HG03575 (cell line): ENCODE results near the gene WDR91.

ENCODE experiments used
- ATAC-seq: cut with Tn5 transposase; IDR thresholded peaks from one replicate; pipeline ENCODE4 v1.9.1; 2021; ENCODE audit not compliant: unreplicated experiment, insufficient number of reproducible peaks, low FRiP score; ENCODE audit errors: extremely low read depth

WDR91 gene

DNA sequence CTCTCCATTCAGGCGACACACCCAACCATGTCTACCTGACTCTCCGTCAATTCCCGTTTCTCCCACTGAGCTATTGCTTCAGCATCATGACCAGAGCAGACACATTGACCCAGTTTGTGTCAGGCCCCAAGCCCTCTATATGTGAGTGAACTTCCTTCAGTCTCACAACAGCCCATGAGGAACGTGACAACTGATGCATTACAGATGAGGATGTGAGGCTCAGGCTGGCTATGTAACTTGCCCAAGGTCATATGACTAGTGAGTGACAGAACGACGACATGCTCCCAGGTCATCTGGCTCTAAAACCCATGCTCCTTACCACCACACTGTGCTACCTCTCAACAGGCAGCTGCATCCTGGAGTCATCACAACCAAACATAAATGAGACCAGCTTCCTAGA, 59.8 kb downstream of the WDR91 start:
- no peak for ATAC-seq

DNA sequence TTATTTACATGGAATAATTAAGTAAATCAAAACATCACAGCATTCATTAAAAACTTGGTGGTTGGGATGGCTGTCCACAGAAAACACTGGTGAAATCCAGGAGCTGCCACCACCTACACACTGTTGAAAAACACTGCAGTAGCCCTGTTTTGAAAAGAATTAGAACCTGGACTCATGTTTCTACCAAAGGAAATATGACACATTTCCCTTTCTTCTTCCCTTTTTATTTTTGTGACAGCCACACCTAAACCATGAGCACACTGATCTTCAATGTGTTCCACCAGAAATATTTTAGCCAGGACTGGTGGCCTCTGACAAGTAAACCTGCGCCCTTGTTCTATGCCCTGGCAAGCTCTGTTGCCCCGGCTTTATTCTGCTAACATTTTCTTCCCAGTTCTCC, 60.2 kb downstream of the WDR91 start:
- ATAC-seq = no peak

DNA sequence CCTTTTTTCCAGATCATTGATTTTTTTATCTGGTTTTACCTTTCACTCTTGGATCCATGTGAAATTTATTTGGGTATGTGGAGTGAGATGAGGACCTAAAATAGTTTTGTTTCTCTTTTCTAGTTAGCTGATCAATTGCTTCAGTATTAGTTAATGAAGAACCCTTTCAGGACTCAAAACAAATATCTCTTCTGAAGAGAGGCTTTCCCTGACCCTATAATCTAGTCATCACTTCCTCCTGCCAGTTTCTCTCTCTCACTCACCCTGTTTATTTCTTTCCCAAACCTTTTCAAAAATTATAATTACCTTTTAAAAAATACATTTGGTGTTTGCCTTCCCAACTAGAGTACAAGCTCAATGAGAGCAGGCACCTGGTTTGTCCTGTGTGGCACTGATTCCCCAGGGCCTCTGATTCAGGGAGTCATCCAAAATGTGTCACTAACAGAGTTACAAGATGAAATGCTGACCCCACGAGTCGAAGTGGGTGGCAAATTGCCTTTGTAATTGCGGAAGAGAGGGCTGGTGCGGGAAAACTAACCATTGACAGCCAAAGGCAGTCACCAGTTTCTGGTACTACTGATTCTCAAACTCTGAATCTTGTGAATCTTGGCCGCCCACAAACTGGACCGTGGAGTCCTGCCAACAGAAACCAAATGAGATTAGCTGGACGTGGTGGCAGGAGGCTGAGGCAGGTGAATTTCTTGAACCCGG, 61.1 kb downstream of the WDR91 start:
- ATAC-seq = no peak

DNA sequence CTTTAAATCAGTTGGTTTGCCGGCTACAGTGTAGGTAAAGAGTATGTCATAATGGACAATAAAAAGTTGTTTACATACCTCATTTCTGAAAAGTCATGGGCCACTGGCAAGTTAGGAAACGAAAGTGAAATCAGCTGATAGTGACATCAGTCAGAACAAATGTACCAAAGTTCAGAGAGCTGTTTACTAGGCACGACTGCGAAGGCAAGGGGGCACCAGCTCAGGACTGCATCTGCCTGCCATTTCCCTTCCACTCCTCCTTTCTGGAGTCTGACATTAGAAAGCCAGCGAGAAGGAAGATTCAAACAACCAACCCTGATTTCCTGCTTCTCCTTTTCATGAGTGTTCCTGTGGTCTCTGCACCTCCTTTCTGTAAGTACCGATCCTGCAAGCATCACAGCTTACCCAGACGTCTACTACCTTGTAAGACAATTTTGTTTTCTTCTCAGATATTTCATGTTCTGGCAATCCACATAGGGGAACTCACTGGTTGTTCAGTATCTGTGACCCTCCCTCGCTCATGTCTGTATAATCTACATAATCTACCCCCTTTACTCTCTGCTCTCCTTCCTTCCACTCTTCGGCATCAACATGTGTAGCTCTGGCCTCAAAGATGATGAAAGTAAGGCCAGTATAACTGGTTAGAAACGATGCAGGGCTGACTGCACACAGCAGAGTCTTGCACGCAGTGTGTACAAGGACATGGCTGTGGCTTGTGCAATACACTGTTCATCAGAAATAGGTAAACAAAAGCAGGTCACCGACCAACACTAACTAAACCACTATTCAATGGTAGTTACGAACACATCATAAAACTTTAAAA, 63.2 kb downstream of the WDR91 start, which contains the start of gene TMEM140:
TMEM140 (plus strand) TSS at position 174 of the 823 bp plus-strand sequence. CDS start 16,370 bp downstream, outside the sequence.
- peak; percentile 53 for ATAC-seq

DNA sequence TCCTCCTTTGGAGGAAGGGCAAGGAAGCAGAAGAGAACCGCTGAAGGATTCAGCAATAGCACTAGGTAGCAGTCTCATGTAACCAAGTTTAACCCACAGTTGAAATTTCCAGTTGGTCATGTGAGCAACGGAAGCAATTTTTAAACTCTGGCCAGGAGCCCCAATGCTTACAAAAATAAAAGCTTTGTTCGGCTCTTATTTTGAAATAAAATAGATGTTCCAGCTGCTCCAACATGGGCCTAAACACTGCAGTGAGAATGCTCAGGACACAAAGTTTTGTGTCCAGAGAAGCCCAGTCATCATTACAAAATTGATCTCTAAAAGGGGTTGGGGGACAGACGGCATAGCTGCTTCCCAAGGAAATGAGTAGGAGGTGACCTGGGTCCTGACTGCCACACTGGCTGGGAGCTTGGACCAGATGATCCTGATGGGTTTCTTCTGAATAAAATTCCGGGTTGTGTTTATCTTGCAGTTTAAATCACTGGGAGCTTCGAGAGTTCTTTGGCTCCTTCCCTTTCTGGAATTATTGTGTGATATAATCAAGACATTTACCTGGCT, 63.9 kb downstream of the WDR91 start:
- ATAC-seq = no peak

DNA sequence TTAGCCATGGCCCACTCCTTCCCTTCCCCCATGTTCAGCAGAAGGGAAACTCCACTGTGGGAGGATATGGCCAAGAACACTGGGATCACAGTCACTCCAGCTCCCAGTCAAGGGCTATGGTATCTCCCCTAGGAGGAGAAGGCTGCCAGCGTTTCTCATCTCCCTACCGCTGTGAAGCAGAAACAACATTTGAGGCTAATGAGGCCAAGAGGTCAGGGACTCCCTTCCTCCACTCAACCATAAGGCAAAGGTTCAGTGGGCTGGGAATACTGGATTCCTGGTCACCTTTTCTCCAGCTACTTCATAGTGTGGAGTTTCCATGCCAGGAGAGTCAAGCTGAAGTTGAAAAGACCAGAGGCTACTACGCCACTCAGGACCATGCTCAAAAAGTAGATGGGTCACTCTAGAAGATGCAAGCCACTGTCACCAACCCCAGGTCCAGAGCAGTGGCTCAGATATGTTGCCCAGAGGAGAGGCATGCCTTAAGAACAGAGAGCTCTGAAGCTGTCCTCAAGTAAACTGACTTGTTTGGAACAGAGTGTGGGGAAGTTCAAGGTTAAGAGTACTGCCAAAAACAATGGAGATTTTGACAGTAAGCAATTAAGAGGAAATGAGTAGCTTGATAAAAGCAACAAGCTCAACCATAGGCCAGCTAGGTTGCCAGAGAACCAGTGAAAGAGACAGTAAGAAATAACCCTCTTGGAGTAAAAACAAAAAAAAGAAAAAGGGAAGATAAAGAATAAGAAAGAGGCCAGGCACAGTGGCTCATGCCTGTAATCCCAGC, 67.2 kb downstream of the WDR91 start:
- ATAC-seq = no peak
